CD4-positive, alpha-beta T cell treated with Interleukin-1 beta for 1 hour (primary cell): ENCODE data around the gene OR10P1.
"Not testable (repeated sequence)": the region's sequence is repeated elsewhere in the genome, so short reads cannot be mapped to it uniquely, and the experiment has no call there.

Experiments used
- DNase-seq, 2 donors: peaks; one replicate each; pipeline ENCODE4 v3.0.0-alpha.2; 2020 to 2022

OR10P1 gene

GRCh38 chr12:55636853-55637252 is at the start of gene OR10P1:
Gene OR10P1 (plus strand): TSS chr12:55636892. CDS start chr12:55636892, 0 bp downstream.
- no peak for DNase-seq

DNA sequence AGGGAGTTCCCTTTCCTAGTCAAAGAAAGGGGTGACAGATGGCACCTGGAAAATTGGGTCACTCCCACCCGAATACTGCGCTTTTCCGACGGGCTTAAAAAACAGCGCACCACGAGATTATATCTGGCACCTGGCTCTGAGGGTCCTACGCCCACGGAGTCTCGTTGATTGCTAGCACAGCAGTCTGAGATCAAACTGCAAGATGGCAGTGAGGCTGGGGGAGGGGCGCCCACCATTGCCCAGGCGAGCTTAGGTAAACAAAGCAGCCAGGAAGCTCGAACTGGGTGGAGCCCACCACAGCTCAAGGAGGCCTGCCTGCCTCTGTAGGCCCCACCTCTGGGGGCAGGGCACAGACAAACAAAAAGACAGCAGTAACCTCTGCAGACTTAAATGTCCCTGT is 46.5 kb upstream of the OR10P1 start:
- not testable (repeated sequence) for DNase-seq

DNA sequence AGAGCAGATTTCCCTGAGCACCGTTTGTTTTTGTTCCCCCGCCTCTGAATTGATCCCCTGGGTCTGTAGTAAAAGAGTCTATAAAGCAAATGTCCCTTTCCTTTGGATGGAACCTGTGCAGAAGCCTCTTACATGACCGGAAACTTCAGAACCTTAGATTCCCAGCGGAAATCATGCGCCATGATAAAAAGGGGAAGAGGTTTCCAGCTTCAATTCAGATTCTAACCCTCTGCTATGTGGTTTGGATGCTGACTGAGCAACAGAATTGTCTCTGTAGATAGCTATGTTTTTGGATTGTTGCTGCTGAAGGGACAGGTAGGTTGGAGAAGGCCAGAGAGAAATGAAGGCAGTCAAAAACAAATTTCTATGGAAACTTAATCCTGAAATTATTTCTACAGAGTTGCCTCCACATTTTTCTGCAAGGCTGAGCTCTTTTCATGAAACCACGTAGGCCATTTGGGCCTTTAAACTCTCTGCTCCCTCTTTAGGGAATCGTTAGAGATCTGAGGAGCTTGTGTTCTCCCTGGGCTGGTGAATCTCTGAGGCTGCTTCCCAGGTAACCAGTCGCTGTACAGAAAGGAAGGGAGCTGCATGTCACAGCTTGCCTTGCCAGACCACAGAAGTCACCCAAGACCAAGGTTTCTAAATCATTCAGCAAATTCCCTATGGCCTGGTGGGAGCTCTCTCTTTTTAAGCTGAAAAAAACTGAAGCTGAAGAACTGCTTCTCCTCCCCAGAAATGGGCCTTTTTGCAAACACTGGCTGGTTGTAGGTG is 28.7 kb upstream of the OR10P1 start:
- DNase-seq = no peak

DNA sequence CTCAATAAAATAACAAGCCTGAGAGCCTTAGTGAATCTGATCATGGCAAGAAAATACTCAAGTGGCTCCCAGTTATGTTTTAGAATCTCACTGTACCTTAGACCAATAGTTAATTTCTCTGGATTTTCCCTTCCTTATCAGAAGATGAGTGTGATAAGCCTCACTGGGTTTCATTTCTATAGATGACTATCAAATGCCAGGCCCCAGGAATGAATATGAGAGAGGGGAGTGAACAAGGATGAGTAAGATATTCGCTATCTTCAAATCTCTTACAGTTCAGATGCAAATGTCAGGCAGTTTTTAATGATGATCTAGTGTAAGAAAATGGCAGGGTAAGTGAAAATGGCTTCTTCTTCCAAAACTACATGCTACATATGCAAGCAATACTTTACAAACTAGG is 26.1 kb upstream of the OR10P1 start:
- no peak for DNase-seq

- DNase-seq = no peak
Observed at GRCh38 chr12:55612646-55613045, 24.0 kb upstream of the OR10P1 start.

DNA sequence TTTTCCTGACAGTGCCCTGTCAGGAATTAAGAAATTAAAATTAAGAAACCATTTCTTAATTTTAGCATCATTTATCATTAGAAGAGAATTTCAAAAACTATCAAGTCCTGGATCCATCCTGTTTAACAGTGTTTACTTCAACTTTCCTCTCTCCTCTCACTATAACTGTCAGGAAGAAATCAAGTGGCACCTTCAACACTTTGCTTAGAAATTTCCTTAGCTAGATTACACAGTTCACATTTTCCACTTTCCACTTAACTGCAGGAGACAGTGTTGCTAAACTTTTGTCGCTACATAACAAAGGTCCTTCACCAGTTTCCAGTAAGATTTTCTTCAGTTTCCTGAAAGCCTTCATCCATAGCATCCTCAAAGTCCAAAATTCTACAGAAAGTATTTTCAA is 21.9 kb upstream of the OR10P1 start:
- no peak for DNase-seq

DNA sequence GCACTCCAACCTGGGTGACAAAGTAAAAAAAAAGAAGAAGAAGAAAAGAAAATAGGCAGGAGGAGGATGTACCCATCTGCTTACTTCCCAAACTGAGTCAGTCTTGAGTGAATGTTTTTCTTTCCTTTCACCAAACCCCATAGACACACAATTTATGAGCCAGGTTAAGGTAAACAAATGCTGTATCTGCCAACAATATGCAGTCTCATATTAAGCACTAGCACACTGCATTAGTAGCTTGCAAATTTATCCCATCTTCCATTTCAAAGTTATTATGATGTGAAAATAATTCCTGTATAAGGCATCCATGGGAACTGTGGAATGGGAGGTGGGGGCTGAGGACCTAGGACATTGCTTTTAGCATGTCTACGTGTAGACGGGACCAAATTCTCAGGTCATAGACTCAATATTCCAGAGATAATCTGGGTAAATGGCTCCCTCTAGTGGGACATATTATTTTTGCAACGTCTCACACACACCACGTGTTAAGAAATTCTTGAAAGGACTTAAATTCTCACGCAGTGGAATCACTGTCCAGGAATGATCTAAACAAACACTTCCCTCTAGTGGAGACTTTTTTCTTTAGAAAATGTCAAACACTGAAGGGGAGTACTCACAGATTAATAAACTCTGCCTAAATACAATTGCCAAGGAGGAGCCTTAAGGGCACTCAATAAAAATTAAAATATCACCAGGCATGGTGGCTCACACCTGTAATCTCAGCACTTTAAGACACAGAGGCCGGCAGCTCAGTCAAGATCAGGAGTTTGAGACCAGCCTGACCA is 17.1 kb upstream of the OR10P1 start:
- peak; percentile 37 to 79 for DNase-seq

GRCh38 chr12:55624056-55624455 is 12.6 kb upstream of the OR10P1 start:
- DNase-seq = no peak

- DNase-seq = no peak
Observed at GRCh38 chr12:55626154-55626553, 10.5 kb upstream of the OR10P1 start.

- DNase-seq = no peak
Observed at GRCh38 chr12:55629058-55629841, 7.4 kb upstream of the OR10P1 start.

GRCh38 chr12:55631056-55631455 is 5.6 kb upstream of the OR10P1 start:
- DNase-seq = no peak

DNA sequence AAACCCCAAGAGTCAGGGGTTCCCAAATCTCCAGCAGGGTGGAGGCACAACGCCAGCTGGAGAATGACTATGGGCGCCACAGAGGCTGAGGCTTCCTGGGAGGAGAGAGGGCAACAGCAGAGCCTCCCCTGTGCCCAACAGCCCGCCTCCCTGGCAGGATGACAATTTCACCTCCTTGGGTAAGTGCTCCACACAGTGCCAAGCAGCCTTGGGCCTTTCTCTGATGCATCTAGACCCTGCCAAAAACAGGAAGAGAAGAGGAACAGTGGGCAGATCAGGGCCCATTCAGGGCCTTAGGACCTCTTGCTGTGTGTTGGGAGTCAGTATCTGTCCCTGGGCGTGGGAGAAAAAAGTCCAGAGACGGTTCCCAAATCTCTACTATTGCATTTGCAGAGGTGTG is 5.0 kb upstream of the OR10P1 start:
- no peak for DNase-seq

DNA sequence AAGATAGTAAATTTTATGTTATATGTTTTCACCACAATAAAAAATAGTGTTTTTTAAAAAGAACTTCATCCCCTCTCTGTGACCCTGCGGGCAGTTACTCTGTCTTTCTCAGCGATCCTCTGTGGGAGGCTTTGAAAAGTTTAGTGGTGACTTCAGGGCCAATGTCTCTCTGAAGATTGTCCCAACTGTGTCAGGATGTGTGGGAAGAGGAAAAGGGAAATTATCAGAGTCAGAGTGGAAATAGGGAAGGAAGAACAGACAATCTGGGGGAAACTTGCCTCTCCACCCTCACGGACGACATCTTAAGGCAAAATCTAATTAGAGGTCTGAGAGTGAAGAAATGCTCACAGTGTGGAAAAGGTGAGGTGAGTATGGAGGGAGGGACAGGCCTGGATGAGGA is 3.5 kb upstream of the OR10P1 start:
- no peak for DNase-seq

DNA sequence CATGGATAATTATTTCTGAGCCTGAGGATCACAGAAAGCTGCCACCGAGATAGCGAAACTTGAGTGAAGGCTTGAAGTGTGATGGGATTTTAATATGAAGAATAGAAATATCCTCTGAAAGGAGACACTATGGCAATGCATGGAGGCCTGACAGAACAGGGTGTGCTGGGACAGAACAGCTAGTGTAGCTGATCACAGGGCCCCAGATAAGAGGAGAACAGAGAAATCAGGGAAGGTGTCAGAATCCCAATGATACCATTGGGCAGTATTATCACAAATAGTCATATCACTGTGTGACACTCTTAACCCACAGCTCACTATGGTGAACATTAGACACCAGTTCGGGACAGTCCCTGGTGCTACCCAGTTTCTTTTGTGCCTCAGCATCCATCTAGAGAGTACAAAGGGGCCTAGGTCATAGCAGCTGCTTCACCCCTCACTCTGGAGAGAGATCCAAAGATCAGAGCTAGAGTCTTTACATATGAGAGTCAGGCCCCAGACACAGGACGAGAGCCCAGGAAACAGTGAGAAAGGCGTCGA is 506 bp upstream of the OR10P1 start:
- DNase-seq = no peak

DNA sequence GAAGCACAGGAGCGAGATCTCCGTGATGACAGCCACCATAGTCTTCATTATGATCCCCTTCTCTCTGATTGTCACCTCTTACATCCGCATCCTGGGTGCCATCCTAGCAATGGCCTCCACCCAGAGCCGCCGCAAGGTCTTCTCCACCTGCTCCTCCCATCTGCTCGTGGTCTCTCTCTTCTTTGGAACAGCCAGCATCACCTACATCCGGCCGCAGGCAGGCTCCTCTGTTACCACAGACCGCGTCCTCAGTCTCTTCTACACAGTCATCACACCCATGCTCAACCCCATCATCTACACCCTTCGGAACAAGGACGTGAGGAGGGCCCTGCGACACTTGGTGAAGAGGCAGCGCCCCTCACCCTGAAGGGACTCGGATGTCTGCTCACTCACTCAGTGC is 775 bp downstream of the OR10P1 start:
- DNase-seq = peak; percentile 26 to 36

- DNase-seq = peak in 1 of 2 donors; percentile 9
Observed at GRCh38 chr12:55641595-55641994, 4.9 kb downstream of the OR10P1 start.

- no peak for DNase-seq
Observed at GRCh38 chr12:55642267-55642666, 5.6 kb downstream of the OR10P1 start.

DNA sequence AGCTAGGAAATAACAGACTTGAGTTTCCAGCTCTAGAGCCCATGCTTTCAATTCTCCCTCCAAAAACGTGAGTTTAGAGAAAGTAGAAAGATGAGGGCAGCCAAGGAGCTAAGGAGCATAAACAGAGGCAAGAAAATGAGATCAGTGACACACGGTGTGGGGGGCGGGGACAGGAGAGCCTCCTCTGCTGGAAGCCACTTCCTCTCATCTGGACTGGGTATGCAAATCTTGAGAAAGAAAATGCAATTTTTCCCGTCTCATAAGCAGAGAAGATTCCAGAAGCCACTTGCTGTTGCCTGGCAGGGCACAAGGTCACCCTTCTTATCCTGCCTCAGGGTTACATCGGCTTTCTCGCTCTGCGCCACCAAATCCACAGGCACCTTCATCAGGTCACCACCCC is 6.0 kb downstream of the OR10P1 start:
- DNase-seq = peak in 1 of 2 donors; percentile 38

- DNase-seq = no peak
Observed at GRCh38 chr12:55644591-55644990, 7.9 kb downstream of the OR10P1 start.

DNA sequence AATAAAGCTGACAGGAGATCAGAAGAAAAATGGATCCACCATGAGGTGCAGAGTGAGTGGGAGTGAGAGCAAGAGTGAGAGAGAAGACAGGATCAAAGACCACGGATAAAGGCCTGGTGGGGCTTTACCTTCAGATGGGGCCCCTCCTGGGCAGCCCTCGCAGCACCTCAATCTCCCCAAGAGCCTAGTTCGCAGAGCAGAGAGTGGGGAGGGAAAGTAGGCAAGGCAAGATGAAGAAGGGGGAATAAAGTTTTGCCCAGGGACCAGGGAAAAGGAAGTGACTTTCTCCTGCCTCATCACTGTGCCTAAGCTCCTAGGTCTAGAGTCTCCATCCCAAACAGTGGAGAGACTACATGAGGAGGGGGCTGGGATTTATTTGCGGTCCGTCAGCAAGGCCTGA is 10.3 kb downstream of the OR10P1 start:
- no peak for DNase-seq

DNA sequence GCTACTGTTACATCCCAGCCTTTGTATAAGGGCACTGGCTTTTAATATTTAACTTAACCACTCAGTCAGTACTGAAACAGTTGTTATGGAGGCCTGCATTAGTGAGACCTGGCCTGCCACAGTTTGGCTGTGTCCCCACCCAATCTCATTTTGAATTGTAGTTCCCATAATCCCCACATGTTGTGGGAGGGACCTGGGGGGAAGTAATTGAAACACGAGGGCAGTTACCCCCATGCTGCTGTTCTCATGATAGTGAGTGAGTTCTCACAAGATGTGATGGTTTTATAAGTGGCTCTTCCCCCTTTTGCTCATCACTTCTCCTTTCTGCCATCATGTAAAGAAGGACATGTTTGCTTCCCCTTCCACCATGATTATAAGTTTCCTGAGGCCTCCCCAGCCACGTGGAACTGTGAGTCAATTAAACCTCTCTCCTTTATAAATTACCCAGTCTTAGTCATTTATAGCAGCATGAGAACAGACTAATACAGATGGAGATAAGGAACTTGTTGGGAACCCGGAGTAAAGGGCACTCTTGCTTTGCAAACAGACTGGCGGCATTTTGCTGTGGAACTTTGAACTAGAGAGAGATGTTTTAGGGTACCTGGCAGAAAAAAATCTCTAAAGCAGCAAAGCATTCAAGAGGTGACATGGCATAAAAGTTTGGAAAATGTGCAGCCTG is 14.1 kb downstream of the OR10P1 start:
- DNase-seq = peak in 1 of 2 donors; percentile 53

DNA sequence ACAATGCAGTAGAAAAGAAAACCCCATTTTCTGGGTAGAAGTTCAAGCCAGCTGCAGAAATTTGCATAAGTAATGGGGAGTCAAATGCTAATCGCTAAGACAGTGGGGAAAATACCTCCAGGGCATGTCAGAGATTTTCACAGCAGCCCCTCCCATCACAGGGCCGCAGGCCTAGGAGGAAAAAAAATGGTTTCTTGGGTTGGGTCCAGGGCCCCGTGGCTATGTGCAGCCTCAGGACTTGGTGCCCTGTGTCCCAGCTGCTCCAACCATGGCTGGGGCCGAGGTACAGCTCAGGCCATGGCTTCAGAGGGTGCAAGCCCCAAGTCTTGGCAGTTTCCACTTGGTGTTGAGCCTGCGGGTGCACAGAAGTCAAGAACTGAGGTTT is 14.6 kb downstream of the OR10P1 start:
- no peak for DNase-seq

DNA sequence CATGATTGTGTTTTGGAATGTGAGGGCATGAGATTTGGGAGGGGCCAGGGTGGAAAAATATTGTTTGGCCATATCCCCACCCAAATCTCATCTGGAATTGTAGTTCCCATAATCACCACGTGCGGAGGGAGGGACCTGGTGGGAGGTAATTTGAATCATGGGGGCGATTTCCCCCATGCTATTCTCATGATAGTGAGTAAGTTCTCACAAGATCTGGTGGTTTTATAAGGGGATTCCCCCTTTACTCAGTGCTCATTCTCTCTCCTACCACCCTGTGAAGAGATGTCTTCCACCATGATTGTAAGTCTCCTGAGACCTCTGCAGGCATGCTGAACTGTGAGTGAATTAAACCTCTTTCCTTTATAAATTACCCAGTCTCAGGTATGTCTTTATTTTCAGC is 15.7 kb downstream of the OR10P1 start:
- DNase-seq = no peak
